NCI-H2171 treated with DMSO at 0.1 percent for 48 hours (cell line): ENCODE data around the gene DNAH1.
"Not testable (repeated sequence)": the region's sequence is repeated elsewhere in the genome, so short reads cannot be mapped to it uniquely, and the experiment has no call there.

Source experiments
- DNase-seq: peaks from one replicate; lab custom pipeline; 2025; lab: John Stamatoyannopoulos, UW

DNAH1 gene

DNA sequence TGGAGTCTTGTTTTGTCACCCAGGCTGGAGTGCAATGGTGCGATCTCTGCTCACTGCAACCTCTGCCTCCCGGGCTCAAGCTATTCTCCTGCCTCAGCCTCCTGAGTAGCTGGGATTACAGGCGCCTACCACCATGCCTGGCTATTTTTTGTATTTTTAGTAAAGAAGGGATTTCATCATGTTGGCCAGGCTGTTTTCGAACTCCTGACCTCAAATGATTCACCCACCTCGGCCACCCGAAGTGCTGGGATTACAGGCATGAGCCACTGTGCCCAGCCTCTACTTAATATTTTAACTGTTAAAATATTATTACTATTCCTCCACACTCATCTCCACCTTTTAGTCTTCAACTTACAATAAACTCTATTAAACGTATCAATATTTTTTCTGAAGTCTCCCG, 22.0 kb downstream of the DNAH1 start:
- DNase-seq = not testable (repeated sequence)

- peak; percentile 71 for DNase-seq
These were observed 23.5 kb downstream of the DNAH1 start for GRCh38 chr3:52339612-52340011.

DNA sequence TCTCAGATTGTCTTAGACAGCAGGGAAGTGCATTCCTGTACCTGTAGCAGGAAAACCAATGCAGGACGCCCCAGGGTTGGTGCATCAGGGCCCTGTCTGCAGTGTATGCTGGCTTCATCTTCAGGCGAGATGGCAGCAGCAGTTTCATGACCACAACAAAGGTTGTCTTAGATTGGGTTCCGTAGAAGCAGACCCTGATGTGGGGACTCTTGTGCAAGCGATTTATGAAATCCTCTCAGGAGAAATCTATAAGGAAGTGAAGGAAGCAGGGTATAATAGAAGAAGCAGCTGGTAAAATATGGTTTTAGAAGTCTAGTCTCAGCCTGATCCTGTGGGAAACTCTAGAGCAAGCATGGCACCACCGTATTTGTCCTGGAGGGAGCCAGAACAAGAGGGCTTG, 25.0 kb downstream of the DNAH1 start:
- DNase-seq = no peak

GRCh38 chr3:52343946-52344600, 28.0 kb downstream of the DNAH1 start:
- DNase-seq = no peak

DNA sequence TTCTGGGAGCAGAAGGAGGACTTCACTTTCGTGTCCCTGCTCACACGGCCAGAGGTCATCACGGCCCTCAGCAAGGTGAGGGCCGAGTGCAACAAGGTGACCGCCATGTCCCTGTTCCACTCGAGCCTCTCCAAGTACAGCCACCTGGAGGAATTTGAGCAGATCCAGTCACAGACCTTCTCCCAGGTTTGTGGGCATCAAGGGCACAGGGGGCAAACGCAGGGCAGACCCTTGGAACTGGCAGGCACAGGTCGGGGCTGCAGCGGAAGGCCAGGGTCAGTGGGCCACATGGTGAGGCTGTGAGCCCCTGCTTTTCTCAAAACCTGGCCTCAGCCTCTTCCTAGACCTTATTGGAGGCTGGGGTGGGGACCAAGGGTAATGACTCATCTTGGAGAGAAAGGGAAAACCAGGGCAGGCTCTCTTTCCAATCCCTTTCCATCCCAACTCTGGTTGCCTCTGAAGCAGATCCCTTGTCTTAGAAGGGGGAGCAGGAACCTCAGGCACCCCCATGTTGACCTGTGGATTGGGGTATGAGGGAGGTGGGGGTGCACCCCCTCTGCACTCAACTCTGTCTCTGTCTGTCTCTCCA, 29.5 kb downstream of the DNAH1 start:
- no peak for DNase-seq

- no peak for DNase-seq
These were observed 30.8 kb downstream of the DNAH1 start for GRCh38 chr3:52346623-52347530.

DNA sequence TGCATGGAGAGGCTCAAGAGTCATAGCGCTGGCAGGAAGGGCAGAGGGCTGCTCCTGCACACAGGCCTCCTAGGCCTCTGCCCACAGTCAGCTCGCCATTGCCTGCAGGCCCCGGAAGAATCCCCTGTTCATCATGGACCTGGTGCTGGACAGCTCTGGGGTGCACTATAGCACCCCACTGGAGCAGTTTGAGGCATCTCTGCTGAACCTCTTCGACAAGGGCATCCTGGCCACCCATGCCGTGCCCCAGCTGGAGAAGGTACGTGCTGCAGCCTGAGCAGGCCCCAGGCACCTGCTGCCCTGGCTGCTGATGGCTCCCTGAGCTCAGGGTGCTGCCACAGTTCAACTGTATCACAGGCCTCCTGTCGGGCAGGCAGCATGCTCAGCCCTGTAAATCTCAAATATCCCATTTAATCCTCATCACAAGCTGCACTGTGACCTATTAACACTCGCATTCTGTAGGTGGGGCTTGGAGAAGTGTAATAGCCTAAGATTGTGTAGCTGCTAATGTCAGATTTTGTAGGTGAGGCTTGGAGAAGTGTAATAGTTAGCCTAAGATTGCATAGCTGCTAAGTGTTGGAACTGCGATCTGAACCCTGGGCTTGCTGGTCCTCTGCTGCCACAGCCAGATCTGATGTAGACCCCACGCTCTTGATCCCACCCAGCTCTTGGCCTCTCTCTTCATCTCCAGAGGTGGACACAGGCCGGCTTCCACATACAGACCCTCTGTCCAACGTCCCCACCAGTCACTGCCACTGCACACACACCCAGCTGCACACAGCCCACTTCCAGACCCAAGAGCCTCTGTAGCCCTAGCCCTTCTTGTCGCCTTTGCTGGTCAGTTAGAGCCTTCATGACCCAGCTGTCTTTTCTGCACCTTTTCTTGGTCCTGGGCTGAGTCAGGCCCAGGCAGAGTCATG, 31.9 kb downstream of the DNAH1 start:
- no peak for DNase-seq

GRCh38 chr3:52349131-52349530, 33.0 kb downstream of the DNAH1 start:
- DNase-seq = no peak

DNA sequence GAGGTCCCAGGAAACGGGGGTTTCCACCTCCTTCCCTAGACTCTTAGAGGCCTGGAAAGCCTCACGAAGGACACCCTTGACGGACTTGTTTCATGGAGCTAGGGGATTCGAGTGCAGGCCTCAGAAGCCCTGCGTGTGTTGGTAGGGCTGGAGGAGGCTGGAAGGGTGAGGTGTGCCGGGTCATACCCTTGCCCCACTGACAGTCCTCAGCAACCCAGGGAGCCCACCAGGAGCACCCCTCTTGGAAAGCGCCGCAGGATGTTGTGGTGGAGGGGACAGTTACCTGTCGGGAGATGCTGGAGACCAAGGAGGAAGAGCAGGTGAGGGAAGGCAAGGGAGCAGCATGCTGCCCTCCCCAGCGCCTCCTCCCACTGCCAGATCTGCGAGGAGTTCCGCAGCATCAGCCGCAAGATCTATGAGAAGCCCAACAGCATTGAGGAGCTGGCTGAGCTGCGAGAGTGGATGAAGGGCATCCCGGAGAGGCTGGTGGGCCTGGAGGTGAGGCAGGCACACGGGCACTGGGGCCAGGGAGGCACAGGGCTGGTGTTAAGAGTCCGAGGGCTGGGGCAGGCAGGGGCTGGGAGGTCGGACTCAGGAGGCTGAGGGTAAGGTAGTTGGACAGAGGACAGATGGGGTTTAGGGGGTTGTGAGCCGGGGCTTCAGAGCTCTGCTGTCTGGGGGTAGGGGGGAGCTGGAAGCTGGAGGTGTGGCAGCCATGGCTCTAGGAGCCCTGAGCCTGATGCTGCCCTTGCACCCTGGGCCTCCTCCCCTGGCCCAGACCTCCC, 33.7 kb downstream of the DNAH1 start:
- DNase-seq = no peak

DNA sequence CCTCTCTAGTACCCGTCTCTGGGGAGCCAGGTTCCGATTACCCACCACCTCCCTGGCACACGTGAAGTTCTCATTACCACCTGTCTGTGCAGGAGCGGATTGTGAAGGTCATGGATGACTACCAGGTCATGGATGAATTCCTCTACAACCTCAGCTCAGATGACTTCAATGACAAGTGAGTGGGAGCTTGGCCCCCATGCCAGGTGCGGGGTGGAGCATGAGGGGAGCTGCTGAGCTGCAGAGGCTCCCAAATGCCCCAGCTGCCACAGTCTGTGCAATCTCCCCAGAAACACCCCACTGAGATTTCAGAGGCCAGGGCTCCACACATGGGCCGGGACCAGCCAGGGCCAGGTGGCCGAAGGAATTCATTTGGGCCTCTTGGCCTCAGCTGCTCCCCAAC, 34.3 kb downstream of the DNAH1 start:
- no peak for DNase-seq

GRCh38 chr3:52350981-52351761, 35.1 kb downstream of the DNAH1 start:
- no peak for DNase-seq

- no peak for DNase-seq
These were observed 35.7 kb downstream of the DNAH1 start for GRCh38 chr3:52351762-52352368.

- DNase-seq = no peak
These were observed 36.4 kb downstream of the DNAH1 start for GRCh38 chr3:52352566-52352965.

DNA sequence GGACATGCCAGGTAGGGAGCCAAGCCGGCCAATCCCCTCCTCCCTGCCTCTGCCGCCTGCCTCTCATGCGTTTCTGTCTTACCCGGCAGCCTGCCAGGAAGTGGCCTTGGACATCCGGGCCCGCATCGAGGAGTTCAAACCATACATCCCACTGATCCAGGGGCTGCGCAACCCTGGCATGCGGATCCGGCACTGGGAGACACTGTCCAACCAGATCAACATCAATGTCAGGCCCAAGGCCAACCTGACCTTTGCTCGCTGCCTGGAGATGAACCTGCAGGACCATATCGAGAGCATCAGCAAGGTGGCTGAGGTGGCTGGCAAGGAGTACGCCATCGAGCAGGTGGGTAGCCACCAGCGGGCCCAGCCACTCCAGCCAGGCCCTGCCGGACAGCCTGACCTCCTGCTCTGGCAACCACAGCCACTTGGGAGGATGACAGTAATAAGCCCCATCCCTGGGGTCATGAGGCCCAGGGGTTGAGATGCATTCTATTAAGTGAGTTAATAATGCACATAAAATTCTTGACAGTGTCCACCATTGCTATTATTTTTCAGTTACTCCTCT, 37.3 kb downstream of the DNAH1 start:
- DNase-seq = no peak

DNA sequence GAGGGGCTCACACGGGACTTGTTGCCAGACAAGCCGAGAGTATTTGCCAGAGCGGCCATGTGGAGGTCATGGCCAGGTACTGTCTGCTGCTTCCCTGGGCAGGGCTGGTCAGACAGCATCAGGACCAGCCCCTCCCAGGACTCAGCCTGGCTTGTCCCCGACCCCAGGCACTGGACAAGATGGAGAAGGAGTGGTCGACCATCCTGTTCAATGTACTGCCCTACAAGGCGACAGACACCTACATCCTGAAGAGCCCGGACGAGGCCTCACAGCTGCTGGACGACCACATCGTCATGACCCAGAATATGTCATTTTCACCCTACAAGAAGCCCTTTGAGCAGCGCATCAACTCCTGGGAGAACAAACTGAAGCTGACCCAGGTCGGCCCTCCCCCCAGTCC, 38.6 kb downstream of the DNAH1 start:
- DNase-seq = no peak

DNA sequence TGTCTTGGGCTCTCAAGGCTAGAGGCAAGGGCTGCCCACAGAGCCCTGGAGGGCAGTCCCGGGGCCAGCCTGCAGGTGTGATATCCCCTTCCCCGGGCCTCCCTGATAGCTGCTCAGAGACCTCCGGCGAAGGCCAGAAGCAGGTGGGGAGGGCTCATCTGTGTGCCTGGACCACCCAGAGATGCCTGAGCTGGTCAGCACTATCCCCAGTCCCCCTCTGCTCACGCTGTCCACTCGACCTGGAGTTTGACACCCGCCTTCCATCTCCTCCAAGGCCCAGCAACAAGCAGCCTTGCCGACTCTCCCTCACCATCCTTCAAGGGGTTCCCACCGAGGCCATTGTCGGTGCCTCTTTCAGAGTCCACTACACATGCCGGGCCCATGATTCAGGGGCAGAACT, 39.4 kb downstream of the DNAH1 start:
- no peak for DNase-seq

DNA sequence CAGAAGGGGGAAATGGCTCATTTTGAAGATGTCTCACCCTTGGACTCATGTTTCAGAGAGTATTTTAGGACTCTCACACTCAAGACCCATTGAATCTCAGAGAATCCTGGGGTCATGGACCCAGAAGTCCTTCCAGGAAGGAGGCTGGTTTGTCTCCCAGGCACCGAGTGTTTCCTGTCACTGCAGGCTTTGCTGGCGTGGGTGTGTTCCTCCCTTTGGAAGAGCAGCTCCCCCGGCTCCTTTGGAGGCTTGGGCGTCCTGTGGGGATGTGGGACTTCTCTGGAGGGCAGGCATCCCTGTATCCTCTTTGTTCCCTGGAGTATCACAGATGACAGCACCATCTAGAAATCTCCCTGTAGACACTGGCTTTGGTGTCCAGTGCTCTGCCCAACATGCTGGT, 40.0 kb downstream of the DNAH1 start:
- DNase-seq = no peak

DNA sequence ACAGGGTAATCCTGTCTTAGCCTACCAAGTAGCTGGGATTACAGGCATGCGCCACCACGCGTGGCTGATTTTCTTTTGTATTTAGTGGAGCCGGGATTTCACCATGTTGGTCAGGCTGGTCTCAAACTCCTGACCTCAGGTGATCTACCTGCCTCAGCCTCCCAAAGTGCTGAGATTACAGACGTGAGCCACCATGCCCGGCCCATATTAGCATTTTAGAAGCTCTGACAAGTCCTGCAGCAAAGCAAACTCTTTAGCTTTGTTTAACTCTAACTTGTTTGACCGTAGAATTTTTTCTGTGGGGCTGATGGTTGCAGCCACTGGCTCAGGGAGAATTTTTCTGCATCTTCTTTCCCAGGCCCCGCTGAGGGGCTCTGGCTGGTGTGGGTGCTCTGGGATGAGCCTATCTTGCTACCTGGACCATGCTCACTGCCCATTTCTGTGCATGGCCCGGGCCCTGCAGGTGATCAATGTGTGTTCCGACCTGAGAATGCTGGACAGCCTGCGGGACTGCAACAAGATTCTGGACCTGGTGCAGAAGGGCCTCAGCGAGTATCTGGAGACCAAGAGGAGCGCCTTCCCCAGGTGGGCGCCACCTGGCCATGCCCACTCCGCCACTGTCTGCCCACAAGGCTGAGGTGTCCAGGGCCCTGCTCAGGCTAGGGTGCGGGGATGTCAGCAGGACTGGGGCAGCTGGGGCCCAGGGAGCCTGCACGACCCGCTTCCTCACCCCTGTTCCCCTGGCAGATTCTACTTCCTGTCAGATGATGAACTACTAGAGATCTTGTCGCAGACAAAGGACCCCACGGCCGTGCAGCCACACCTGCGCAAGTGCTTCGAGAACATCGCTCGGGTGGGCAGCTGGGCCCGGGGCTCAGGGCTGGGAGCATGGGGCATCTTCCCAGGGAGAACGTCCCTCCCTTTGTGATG, 41.3 kb downstream of the DNAH1 start:
- no peak for DNase-seq
